ENCODE measurements around the gene AKAP8.
A peak's percentile ranks its signal among the peaks of the same experiment; 100 is the strongest.
"Not testable (repeated sequence)": the region's sequence is repeated elsewhere in the genome, so short reads cannot be mapped to it uniquely, and the experiment has no call there.

Gene AKAP8

GRCh38 chr19:15371786-15372380, 7.7 kb downstream of the AKAP8 start:
- DNase-seq = no peak

- DNase-seq = no peak
These were observed 8.5 kb downstream of the AKAP8 start for GRCh38 chr19:15371119-15371518.

GRCh38 chr19:15369594-15369891, 10.0 kb downstream of the AKAP8 start:
- DNase-seq = no peak

- DNase-seq = no peak
These were observed 10.6 kb downstream of the AKAP8 start for GRCh38 chr19:15368798-15369593.

- DNase-seq = no peak
These were observed 11.4 kb downstream of the AKAP8 start for GRCh38 chr19:15368051-15368632.

GRCh38 chr19:15367439-15367838, 12.1 kb downstream of the AKAP8 start:
- DNase-seq = no peak

- DNase-seq = no peak
These were observed 14.3 kb downstream of the AKAP8 start for GRCh38 chr19:15365264-15365663.

- DNase-seq = not testable (repeated sequence)
These were observed 15.8 kb downstream of the AKAP8 start for GRCh38 chr19:15363791-15364190.

- not testable (repeated sequence) for DNase-seq
These were observed 16.5 kb downstream of the AKAP8 start for GRCh38 chr19:15363048-15363447.

- not testable (repeated sequence) for DNase-seq
These were observed 19.6 kb downstream of the AKAP8 start for GRCh38 chr19:15360015-15360414.

GRCh38 chr19:15358918-15359317, 20.7 kb downstream of the AKAP8 start:
- no peak for DNase-seq

GRCh38 chr19:15357906-15358305, 21.7 kb downstream of the AKAP8 start:
- DNase-seq = no peak

- DNase-seq = no peak
These were observed 24.9 kb downstream of the AKAP8 start for GRCh38 chr19:15354566-15355296.

- no peak for DNase-seq
These were observed 25.7 kb downstream of the AKAP8 start for GRCh38 chr19:15353908-15354307.

GRCh38 chr19:15352535-15352934, 27.1 kb downstream of the AKAP8 start:
- DNase-seq = not testable (repeated sequence)

- not testable (repeated sequence) for DNase-seq
These were observed 38.3 kb downstream of the AKAP8 start for GRCh38 chr19:15341328-15341727.

- DNase-seq = no peak
These were observed 39.5 kb downstream of the AKAP8 start for GRCh38 chr19:15340086-15340485.

GRCh38 chr19:15337202-15337601, 42.4 kb downstream of the AKAP8 start:
- DNase-seq = no peak

GRCh38 chr19:15335992-15336391, 43.6 kb downstream of the AKAP8 start:
- DNase-seq = not testable (repeated sequence)

GRCh38 chr19:15332311-15332996, 47.1 kb downstream of the AKAP8 start, which contains the start of gene BRD4:
Gene BRD4 (minus strand): TSS chr19:15332539. CDS start chr19:15273099, 59,440 bp downstream.
- peak; percentile 4 to 48 for DNase-seq

GRCh38 chr19:15331419-15332310, 47.9 kb downstream of the AKAP8 start:
- DNase-seq = peak in 1 of 2 experiments; percentile 26

Data from SHP77 (cell line).